ENCODE results near the gene MAP2K2. TPM values are rescaled to one million over a fixed set of nuclear protein-coding genes. Genes with fewer than 3 reads are reported as not detected.
A peak's percentile ranks its signal among the peaks of the same experiment; 100 is the strongest.

The MAP2K2 gene
- total RNA-seq, 2 donors from 2014 or later, result 51.2 to 71.8 TPM

DNA sequence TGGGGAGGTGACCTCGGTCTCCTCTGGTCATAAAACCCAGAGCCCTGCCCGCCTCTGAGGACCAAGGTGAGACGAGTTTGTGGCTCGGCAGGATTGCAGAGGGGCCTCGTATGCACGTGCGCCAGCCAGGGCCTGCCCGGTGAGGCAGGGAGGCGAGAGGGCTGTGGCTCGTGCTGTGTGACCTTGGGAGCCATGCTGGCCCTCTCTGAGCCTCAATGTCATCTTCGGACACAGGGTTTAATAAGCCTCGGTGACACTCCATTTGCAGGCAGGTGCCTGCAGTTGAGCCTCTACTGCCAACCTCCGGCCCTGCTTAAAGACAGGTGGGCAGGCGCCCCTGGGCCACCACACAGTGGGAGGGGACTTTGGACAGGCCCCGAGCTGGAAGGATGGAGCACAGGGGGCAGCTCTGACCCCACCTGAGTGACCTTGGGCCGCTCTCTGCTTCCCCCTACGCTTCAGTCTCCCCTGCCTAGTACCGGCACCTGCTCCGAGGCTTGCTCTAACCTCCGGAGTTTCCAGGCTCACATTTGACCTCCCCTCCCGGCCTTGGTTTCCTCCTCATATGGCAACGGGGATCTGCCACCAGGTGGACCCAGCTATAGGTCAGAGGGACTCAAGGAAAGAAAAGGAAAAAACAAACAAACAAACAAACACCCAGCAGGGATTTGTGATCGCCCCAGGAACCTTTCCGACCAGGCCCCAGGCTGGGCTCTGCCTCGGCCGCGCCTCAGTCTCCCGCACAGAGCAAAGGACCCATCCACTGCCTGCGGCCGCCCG, 60.4 kb downstream of the MAP2K2 start:
- Histone ChIP-seq H3K4me3 (peak overlapping the region; percentile 99), H3K4me1 (ENCODE audit: control insufficient read depth in 1 of 2, low read depth in 2 of 2) (peaks cover 52 to 61% of the 10 kb centered on the region in 2 donors), H3K9me3 (no peaks in the 10 kb centered on the region), H3K27me3 (replicated peaks; ENCODE audit: insufficient read depth) (no peaks in the 10 kb centered on the region), H3K27ac (peak overlapping the region; percentile 94 to 100), H3K36me3 (no peaks in the 10 kb centered on the region)
- DNase-seq (ENCODE audit: low spot score), result no peak
- TF ChIP-seq CTCF (IDR thresholded peaks at IDR 0.05), result no peak
- ATAC-seq (ENCODE audit: insufficient number of reproducible peaks, low FRiP score, low read depth), result no peak

GRCh38 chr19:4062419-4063368, 61.2 kb downstream of the MAP2K2 start:
- H3K27ac ChIP-seq, result peak overlapping the region; percentile 94 to 100
- DNase-seq (ENCODE audit: low spot score), result no peak
- peaks cover 53 to 63% of the 10 kb centered on the region in 2 donors for H3K4me1 ChIP-seq (ENCODE audit: control insufficient read depth in 1 of 2, low read depth in 2 of 2)
- TF ChIP-seq CTCF (IDR thresholded peaks at IDR 0.05), result no peak
- H3K27me3 ChIP-seq (replicated peaks; ENCODE audit: insufficient read depth), result no peaks in the 10 kb centered on the region
- ATAC-seq (ENCODE audit: insufficient number of reproducible peaks, low FRiP score, low read depth), result no peak
- no peaks in the 10 kb centered on the region for H3K9me3 ChIP-seq
- H3K4me3 ChIP-seq, result peak overlapping the region; percentile 99
- H3K36me3 ChIP-seq, result no peaks in the 10 kb centered on the region

DNA sequence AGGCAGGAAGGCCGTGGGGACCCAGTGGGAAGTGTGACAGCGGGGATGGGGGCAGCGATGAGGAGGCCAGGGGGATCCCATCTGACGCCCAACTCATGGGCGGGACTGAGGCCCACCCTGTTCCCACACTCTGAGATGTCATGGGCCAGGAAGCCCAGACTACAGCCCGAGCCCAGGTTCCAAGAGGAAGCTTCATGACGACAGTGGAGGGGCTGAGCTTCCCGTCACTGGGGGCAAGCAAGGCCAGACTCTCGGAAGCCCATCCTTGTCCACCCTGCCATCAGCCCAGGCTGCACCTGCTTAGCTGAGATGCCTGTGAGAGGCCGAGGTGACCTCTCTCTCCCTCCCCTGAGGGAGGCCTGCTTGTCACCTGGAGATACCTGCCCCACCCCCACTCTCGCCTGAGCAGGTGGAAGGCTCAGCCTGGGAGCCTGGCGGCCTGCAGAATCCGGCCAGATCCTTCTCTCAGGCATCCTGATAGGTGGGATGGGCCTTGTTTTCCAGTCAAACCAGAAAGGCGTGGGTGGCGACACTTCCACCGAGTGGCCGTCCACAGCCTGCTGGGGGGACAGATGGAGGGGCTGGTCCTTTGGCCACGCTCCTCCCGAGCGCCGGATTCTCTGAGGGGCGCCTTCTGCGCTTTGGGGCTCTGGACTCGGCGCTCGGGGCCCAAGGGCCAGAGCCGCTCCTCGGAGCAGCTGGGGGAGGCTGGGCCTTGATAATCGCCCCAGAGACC, 62.1 kb downstream of the MAP2K2 start:
- H3K36me3 ChIP-seq, result no peaks in the 10 kb centered on the region
- ATAC-seq (ENCODE audit: insufficient number of reproducible peaks, low FRiP score, low read depth) (no peak), DNase-seq (ENCODE audit: low spot score) (no peak)
- no peaks in the 10 kb centered on the region for H3K27me3 ChIP-seq (replicated peaks; ENCODE audit: insufficient read depth)
- peak overlapping the region; percentile 99 for H3K4me3 ChIP-seq
- H3K27ac ChIP-seq, result peak overlapping the region; percentile 94 to 100
- no peaks in the 10 kb centered on the region for H3K9me3 ChIP-seq
- TF ChIP-seq CTCF (IDR thresholded peaks at IDR 0.05), result no peak
- H3K4me1 ChIP-seq (ENCODE audit: control insufficient read depth in 1 of 2, low read depth in 2 of 2), result peaks cover 53 to 67% of the 10 kb centered on the region in 2 donors

DNA sequence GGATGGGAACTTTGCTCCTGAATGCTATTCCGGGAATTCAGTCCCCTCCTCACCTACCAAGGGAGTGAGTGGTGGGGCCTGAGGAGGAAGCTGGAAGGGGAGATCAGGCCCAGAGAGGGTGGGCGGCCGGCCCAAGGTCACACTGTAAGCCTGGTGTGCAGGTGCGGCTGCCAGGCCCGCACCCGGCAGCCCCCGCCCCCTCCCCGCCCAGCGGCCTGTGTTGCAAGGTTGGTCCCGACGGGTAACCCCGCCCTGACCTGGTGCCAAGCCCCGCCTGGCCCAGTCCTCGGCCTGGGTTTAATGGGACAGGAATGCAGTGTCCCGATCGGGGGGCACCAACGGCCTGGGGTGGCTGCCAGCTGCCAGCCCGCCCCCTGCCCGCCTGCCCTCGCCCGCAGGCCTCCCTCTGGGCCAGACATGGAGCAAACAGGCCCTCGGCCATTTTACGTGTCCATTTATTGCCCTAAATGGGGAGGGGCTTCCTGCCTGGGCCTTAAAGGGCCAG, 62.7 kb downstream of the MAP2K2 start:
- H3K36me3 ChIP-seq, result no peaks in the 10 kb centered on the region
- no peak for ATAC-seq (ENCODE audit: insufficient number of reproducible peaks, low FRiP score, low read depth)
- DNase-seq (ENCODE audit: low spot score), result peak; percentile 46
- TF ChIP-seq CTCF (IDR thresholded peaks at IDR 0.05), result no peak
- H3K27ac ChIP-seq, result peak overlapping the region; percentile 94 to 100
- H3K4me1 ChIP-seq (ENCODE audit: control insufficient read depth in 1 of 2, low read depth in 2 of 2), result peaks cover 53 to 67% of the 10 kb centered on the region in 2 donors
- H3K27me3 ChIP-seq (replicated peaks; ENCODE audit: insufficient read depth), result no peaks in the 10 kb centered on the region
- no peaks in the 10 kb centered on the region for H3K9me3 ChIP-seq
- peak overlapping the region; percentile 99 for H3K4me3 ChIP-seq
